IMR-90 (cell line): ENCODE results near the gene PILRB. TPM values are rescaled to one million over a fixed set of nuclear protein-coding genes. Genes with fewer than 3 reads are reported as not detected.

Experiments used
- ATAC-seq: fragments of 200-7000 bp; cut with Tn5 transposase; 2 replicates; pipeline ENCODE4 v1.9.1; 2020; ENCODE audit warnings: low read depth, mild to moderate bottlenecking, moderate library complexity
- BruUV-seq: library from RNA; stranded (reverse); fragments of 400-500 nt; replicated peaks from 2 replicates; lab custom pipeline; 2021; lab: Mats Ljungman, UMichigan
- CTCF ChIA-PET: fragments of 300-600 bp; formaldehyde crosslinking; extraction: SDS; loops from one replicate; lab custom pipeline; 2021; ENCODE audit warnings: antibody characterized with exemption; lab: Yijun Ruan, JAX
- POLR2A ChIA-PET: fragments of 300-600 bp; sonication (Branson Sonifier 250); formaldehyde crosslinking; loops from one replicate; lab custom pipeline; 2022; ENCODE audit warnings: antibody characterized with exemption; ENCODE audit not compliant: unreplicated experiment; lab: Charles Lee
- DNase-seq: peaks from one replicate; pipeline ENCODE4 v3.0.0; 2013
- H2AFZ ChIP-seq: replicated peaks from 2 replicates; pipeline ENCODE3; 2013; ENCODE audit warnings: low read length, mild to moderate bottlenecking; ENCODE audit not compliant: poor library complexity
- H2AK5ac ChIP-seq: 2 replicates; pipeline ENCODE4 v1.6.1; 2013; ENCODE audit warnings: low read depth, low read length, inconsistent platforms
- H2AK9ac ChIP-seq: replicated peaks from 2 replicates; pipeline ENCODE3; 2013; ENCODE audit warnings: mild to moderate bottlenecking, low read depth, low read length, moderate library complexity; ENCODE audit not compliant: poor library complexity
- H2BK120ac ChIP-seq: 2 replicates; pipeline ENCODE4 v1.6.1; 2013; ENCODE audit warnings: low read depth, low read length, inconsistent platforms
- H2BK15ac ChIP-seq: 3 replicates; pipeline ENCODE4 v1.6.1; 2013; ENCODE audit warnings: low read depth, low read length, inconsistent platforms
- H2BK20ac ChIP-seq: 2 replicates; pipeline ENCODE4 v1.6.1; 2013; ENCODE audit warnings: low read depth, mild to moderate bottlenecking, inconsistent platforms, low read length, moderate library complexity
- H2BK5ac ChIP-seq: 2 replicates; pipeline ENCODE4 v1.6.1; 2013; ENCODE audit warnings: mild to moderate bottlenecking, low read depth, low read length, inconsistent platforms; ENCODE audit not compliant: poor library complexity, severe bottlenecking
- H3K14ac ChIP-seq: replicated peaks from 2 replicates; pipeline ENCODE4 v1.6.1; 2013; ENCODE audit warnings: low read depth, low read length, inconsistent platforms
- H3K18ac ChIP-seq: 2 replicates; pipeline ENCODE4 v1.6.1; 2013; ENCODE audit warnings: low read depth, low read length, control low read depth
- H3K23ac ChIP-seq: 2 replicates; pipeline ENCODE4 v1.6.1; 2013; ENCODE audit warnings: low read depth, low read length, inconsistent platforms
- H3K27ac ChIP-seq: 2 replicates; pipeline ENCODE4 v1.5.1; 2013; ENCODE audit warnings: mild to moderate bottlenecking, control low read depth, low read length; ENCODE audit not compliant: insufficient read depth
- H3K27me3 ChIP-seq: 2 replicates; pipeline ENCODE4 v1.6.1; 2013; ENCODE audit warnings: low read length; ENCODE audit not compliant: control insufficient read depth, insufficient read depth
- H3K36me3 ChIP-seq: 2 replicates; pipeline ENCODE4 v1.6.1; 2013; ENCODE audit warnings: low read length, mixed read lengths; ENCODE audit not compliant: control insufficient read depth, insufficient read depth
- H3K4ac ChIP-seq: 2 replicates; pipeline ENCODE4 v1.6.1; 2013; ENCODE audit warnings: low read depth, low read length, inconsistent platforms
- H3K4me1 ChIP-seq: 2 replicates; pipeline ENCODE4 v1.6.1; 2013; ENCODE audit warnings: low read length, mixed read lengths; ENCODE audit not compliant: control insufficient read depth, insufficient read depth
- H3K4me2 ChIP-seq: 2 replicates; pipeline ENCODE4 v1.6.1; 2013; ENCODE audit warnings: low read depth, mild to moderate bottlenecking, control low read depth, low read length, moderate library complexity
- H3K4me3 ChIP-seq: 2 replicates; pipeline ENCODE4 v1.5.1; 2013; ENCODE audit warnings: low read depth, mild to moderate bottlenecking, control low read depth, low read length, moderate library complexity; ENCODE audit not compliant: insufficient read depth
- H3K56ac ChIP-seq: 2 replicates; pipeline ENCODE4 v1.6.1; 2013; ENCODE audit warnings: low read length, inconsistent platforms; ENCODE audit not compliant: insufficient read depth; ENCODE audit errors: extremely low read depth
- H3K79me1 ChIP-seq, 2 experiments: 2 replicates each; pipeline ENCODE4 v1.6.1; 2013; ENCODE audit warnings: low read length in 2 of 2, inconsistent platforms in 1 of 2, low read depth in 1 of 2
- H3K9ac ChIP-seq: 2 replicates; pipeline ENCODE4 v1.6.1; 2013; ENCODE audit warnings: low read depth, low read length, control low read depth
- H3K9me1 ChIP-seq: 2 replicates; pipeline ENCODE4 v1.6.1; 2013; ENCODE audit warnings: low read length, inconsistent platforms; ENCODE audit not compliant: insufficient read depth
- H3K9me3 ChIP-seq: 2 replicates; pipeline ENCODE4 v1.6.1; 2013; ENCODE audit warnings: low read length; ENCODE audit not compliant: control insufficient read depth, insufficient read depth
- H4K20me1 ChIP-seq: 2 replicates; pipeline ENCODE4 v1.6.1; 2013; ENCODE audit warnings: low read length, inconsistent platforms; ENCODE audit not compliant: insufficient read depth
- H4K5ac ChIP-seq: 2 replicates; pipeline ENCODE4 v1.6.1; 2013; ENCODE audit warnings: mild to moderate bottlenecking, low read depth, low read length, control low read depth
- H4K8ac ChIP-seq, 2 experiments: 2 replicates each; pipeline ENCODE4 v1.6.1; 2013; ENCODE audit warnings: low read depth in 2 of 2, low read length in 2 of 2, control low read depth in 1 of 2, inconsistent platforms in 1 of 2
- H4K91ac ChIP-seq: 2 replicates; pipeline ENCODE4 v1.6.1; 2013; ENCODE audit warnings: low read depth, low read length, inconsistent platforms; ENCODE audit not compliant: insufficient read depth
- BHLHE40 ChIP-seq: fragments of 150-350 bp; IDR thresholded peaks from 2 replicates; pipeline ENCODE4 v1.6.1; 2016; ENCODE audit warnings: mild to moderate bottlenecking, low read depth, low read length
- CEBPB ChIP-seq: IDR thresholded peaks from 2 replicates; pipeline ENCODE4 v1.6.1; 2012; ENCODE audit warnings: low read depth, low read length, improper control_type of control experiment
- MAFK ChIP-seq: IDR thresholded peaks from 2 replicates; pipeline ENCODE4 v1.6.1; 2012; ENCODE audit warnings: low read depth, low read length, improper control_type of control experiment
- MAZ ChIP-seq: IDR thresholded peaks from 2 replicates; pipeline ENCODE4 v1.6.1; 2012; ENCODE audit warnings: low read depth, mild to moderate bottlenecking, low read length, improper control_type of control experiment, moderate library complexity, borderline replicate concordance
- SMC3 ChIP-seq: fragments of 150-350 bp; IDR thresholded peaks from 2 replicates; pipeline ENCODE4 v1.6.1; 2016; ENCODE audit warnings: low read depth, mild to moderate bottlenecking, antibody characterized with exemption, low read length, moderate library complexity
- WGBS, 2 experiments: methylation state at CpG; one replicate each; pipeline versions ENCODE4 v1.1.5 to v1.1.7; 2013; ENCODE audit warnings: missing lambda C conversion rate in 2 of 2; ENCODE audit not compliant: insufficient read length in 1 of 2; ENCODE audit errors: extremely low coverage in 2 of 2; 5-methylcytosine and 5-hydroxymethylcytosine counted together
- dilution Hi-C: fragments of 300-500 bp; cut with HindIII; formaldehyde crosslinking; loops from one replicate; pipeline ENCODE4 v1.14.3; 2018; ENCODE audit warnings: low sequenced_read_pairs; ENCODE audit not compliant: unreplicated experiment
- in situ Hi-C: fragments of 300-500 bp; cut with MboI; formaldehyde crosslinking; loops from 3 replicates; pipeline ENCODE4 v1.14.3; 2019; ENCODE audit warnings: low sequenced_read_pairs, inconsistent platforms, mixed read lengths
- intact Hi-C: fragments of 100-400 bp; cut with micrococcal nuclease; formaldehyde crosslinking; loops from 2 replicates; pipeline ENCODE4 v1.10.0; 2022
- polyA plus RNA-seq, 3 experiments: library from polyadenylated mRNA; depleted of rRNA; stranded (reverse); fragments of >200 nt; gene quantifications; 2 replicates each; pipeline ENCODE4 v1.2.3, GENCODE V29; 2012; ENCODE audit warnings: low replicate concordance in 1 of 3
- total RNA-seq: library from RNA; depleted of rRNA; stranded (reverse); fragments of >200 nt; gene quantifications from 2 replicates; pipeline ENCODE4 v1.2.3, GENCODE V29; 2012
- TF ChIP-seq, protein P1 (sequence below): fragments of 150-350 bp; IDR thresholded peaks from 2 replicates; pipeline ENCODE4 v1.6.1; 2016; ENCODE audit warnings: low read depth, mild to moderate bottlenecking, low read length, moderate library complexity, borderline replicate concordance

PILRB gene
- total and polyA plus RNA-seq, 2 of the 4 experiments (the other 2 are of a cell fraction), result 3.4 to 22.2 TPM

DNA sequence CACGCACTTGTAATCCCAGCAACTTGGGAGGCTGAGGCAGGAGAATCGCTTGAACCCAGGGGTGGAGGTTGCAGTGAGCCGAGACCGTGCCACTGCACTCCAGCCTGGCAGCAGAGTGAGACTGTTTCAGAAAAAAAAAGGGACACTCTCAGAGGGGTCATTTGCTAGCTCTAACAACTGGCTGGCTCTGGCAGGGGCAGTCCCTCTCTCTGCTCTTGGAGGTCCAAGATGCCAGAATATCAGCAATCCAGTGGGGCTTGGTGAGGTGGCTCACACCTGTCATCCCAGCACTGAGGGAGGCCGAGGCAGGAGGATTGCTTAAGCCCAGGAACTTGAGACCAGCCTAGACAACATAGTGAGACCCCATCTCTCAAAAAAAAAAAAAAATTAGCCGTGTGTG lies 12.8 kb downstream of the PILRB start:
- Histone ChIP-seq H2BK120ac (no peak overlapping the region), H2AK9ac (no peak overlapping the region), H2BK15ac (no peak overlapping the region), H3K14ac (no peak overlapping the region), H4K5ac (no peak overlapping the region), H3K4me1 (peaks cover 8% of the 10 kb centered on the region), H3K27me3 (no peaks in the 10 kb centered on the region), H4K91ac (no peak overlapping the region), H3K9ac (no peak overlapping the region), H3K79me1 (no peaks in the 10 kb centered on the region), H2AFZ (no peak overlapping the region), H2AK5ac (0 out of 2 replicates have a peak overlapping the region, but pooled peaks have one; percentile 26), H3K4ac (no peak overlapping the region), H3K36me3 (peaks cover 2% of the 10 kb centered on the region; the same call in 1 of the 2 replicates), H4K20me1 (no peaks in the 10 kb centered on the region), H2BK20ac (no peak overlapping the region), H3K27ac (no peak overlapping the region), H3K56ac (no peak overlapping the region), H3K4me2 (no peak overlapping the region), H3K9me3 (no peaks in the 10 kb centered on the region), H2BK5ac (no peak overlapping the region), H3K23ac (no peak overlapping the region), H3K18ac (no peak overlapping the region), H3K4me3 (no peak overlapping the region), H4K8ac (no peak overlapping the region), H3K9me1 (0 out of 2 replicates have a peak, but pooled peaks cover 6% of the 10 kb centered on the region)
- intact Hi-C loops, result no loop called here
- no peak for TF ChIP-seq SMC3
- TF ChIP-seq MAFK, result no peak
- no peak for TF ChIP-seq MAZ
- no peak for TF ChIP-seq BHLHE40
- no peak for TF ChIP-seq CEBPB
- TF ChIP-seq, protein P1, sequence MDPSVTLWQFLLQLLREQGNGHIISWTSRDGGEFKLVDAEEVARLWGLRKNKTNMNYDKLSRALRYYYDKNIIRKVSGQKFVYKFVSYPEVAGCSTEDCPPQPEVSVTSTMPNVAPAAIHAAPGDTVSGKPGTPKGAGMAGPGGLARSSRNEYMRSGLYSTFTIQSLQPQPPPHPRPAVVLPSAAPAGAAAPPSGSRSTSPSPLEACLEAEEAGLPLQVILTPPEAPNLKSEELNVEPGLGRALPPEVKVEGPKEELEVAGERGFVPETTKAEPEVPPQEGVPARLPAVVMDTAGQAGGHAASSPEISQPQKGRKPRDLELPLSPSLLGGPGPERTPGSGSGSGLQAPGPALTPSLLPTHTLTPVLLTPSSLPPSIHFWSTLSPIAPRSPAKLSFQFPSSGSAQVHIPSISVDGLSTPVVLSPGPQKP, result no peak
- DNase-seq (no peak), ATAC-seq (no peak)
- CTCF ChIA-PET, result no interaction called here
- dilution Hi-C loops, result no loop called here
- in situ Hi-C loops, result no loop called here
- WGBS, 2 experiments, result 100% methylated on average over 4 of the region's 6 CpGs; no CpG with 5 or more reads in 1 of the 2 experiments
- POLR2A ChIA-PET, result no interaction called here
- no TSS peak for BruUV-seq
